ENCODE results near the gene S100A7. TPM values are rescaled to one million over a fixed set of nuclear protein-coding genes. Genes with fewer than 3 reads are reported as not detected.

The S100A7 gene
- total RNA-seq, 1 donor = not detected

- DNase-seq (ENCODE audit: low read depth) = no peak
- no peak for TF ChIP-seq CTCF (IDR thresholded peaks at IDR 0.05; ENCODE audit: insufficient read depth, low read depth, low read length)
- no peak overlapping the region for H3K4me3 ChIP-seq (ENCODE audit: low read depth, low read length)
These were observed 45.1 kb upstream of the S100A7 start for GRCh38 chr1:153505576-153505975.

GRCh38 chr1:153503766-153504165 lies 43.3 kb upstream of the S100A7 start:
- no peak overlapping the region for H3K4me3 ChIP-seq (ENCODE audit: low read depth, low read length)
- TF ChIP-seq CTCF (IDR thresholded peaks at IDR 0.05; ENCODE audit: insufficient read depth, low read depth, low read length) = no peak
- DNase-seq (ENCODE audit: low read depth) = no peak

DNA sequence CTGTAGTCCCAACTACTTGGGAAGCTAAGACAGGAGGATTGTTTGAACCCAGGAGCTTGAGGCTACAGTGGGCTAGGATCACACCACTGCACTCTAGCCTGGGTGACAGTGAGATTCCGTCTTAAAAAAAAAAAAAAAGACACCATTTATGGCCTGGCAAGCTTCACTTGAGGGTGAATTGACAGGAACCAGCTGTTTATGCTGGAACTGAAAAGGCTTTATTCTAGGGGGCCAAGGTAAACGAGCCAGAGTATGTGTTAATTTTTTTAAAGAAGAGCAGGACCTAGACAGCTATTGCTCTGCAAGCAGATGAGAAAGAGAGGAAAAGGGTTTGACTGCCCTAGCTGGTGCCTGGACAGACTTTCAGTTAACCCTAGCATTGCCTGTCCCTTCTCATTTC lies 38.3 kb upstream of the S100A7 start:
- DNase-seq (ENCODE audit: low read depth) = no peak
- TF ChIP-seq CTCF (IDR thresholded peaks at IDR 0.05; ENCODE audit: insufficient read depth, low read depth, low read length) = no peak
- no peak overlapping the region for H3K4me3 ChIP-seq (ENCODE audit: low read depth, low read length)

DNA sequence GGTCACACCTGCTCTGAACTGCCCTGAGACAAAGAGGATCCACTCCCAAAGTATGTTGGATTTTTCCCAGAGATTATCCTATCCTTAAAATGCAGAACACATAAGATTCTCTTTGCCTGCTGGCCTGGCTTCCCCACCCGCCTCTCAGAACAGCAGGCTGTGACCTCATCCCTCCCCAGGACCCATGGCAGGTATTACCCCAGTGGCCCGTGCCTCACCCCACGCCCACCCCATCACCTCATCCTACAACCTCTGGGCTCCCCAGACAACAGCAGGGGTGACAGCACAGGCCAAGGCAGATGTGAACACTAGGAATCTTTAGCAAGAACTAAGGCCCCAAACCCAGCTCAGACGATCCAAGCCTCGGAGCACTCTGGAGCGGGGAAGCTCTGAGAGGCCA lies 35.1 kb upstream of the S100A7 start:
- TF ChIP-seq CTCF (IDR thresholded peaks at IDR 0.05; ENCODE audit: insufficient read depth, low read depth, low read length) = no peak
- DNase-seq (ENCODE audit: low read depth) = no peak
- H3K4me3 ChIP-seq (ENCODE audit: low read depth, low read length) = no peak overlapping the region

GRCh38 chr1:153494976-153495535 lies 34.6 kb upstream of the S100A7 start:
- DNase-seq (ENCODE audit: low read depth) = peak; percentile 65
- peak; percentile 86 for TF ChIP-seq CTCF (IDR thresholded peaks at IDR 0.05; ENCODE audit: insufficient read depth, low read depth, low read length)
- no peak overlapping the region for H3K4me3 ChIP-seq (ENCODE audit: low read depth, low read length)

DNA sequence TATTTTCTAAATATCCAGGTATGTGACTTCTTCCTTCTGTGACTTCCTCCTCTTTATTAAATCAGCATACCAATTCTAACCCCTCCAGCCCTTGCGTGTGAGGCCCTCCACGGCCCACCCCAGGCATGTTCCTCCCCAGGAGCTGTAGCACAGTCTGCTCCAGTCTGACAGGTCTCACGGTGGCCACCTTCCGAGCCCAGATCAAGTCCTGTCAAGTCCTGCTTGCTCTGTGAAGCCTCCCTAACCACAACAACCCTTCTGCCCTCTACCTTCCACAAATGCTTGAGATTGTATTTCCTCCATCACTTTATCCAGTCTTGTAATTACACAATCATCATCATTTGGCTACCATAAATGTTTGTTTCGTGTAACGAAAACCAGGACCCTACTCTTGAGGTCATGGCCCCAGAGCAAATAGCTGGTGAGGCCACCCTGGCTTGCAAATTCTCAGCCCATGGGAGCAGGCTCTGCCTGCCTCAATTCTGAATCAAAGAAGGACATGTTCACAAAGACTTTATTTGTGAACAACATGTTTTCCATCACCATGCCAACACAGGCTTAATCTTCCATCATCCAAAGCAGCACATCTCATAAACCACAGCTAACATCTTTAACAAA lies 33.0 kb upstream of the S100A7 start:
- no peak for TF ChIP-seq CTCF (IDR thresholded peaks at IDR 0.05; ENCODE audit: insufficient read depth, low read depth, low read length)
- H3K4me3 ChIP-seq (ENCODE audit: low read depth, low read length) = no peak overlapping the region
- peak; percentile 44 for DNase-seq (ENCODE audit: low read depth)
